Skeletal muscle cell (primary cell): ENCODE measurements around the gene ATP1B2.
A peak's percentile ranks its signal among the peaks of the same experiment; 100 is the strongest.
"Not testable (repeated sequence)": the region's sequence is repeated elsewhere in the genome, so short reads cannot be mapped to it uniquely, and the experiment has no call there.

ENCODE experiments used
- DNase-seq: peaks from one replicate; pipeline ENCODE4 v3.0.0-alpha.2; 2010; ENCODE audit warnings: low read depth
- H3K4me3 ChIP-seq: 2 replicates; pipeline ENCODE4 v1.5.1; 2011; ENCODE audit warnings: low read depth, mild to moderate bottlenecking, control low read depth, low read length, moderate library complexity

Gene ATP1B2

GRCh38 chr17:7632492-7632894 lies 18.2 kb upstream of the ATP1B2 start:
- no peak overlapping the region for H3K4me3 ChIP-seq
- DNase-seq, result no peak

- H3K4me3 ChIP-seq, result no peak overlapping the region
- DNase-seq, result no peak
Observed at GRCh38 chr17:7633093-7633492, 17.6 kb upstream of the ATP1B2 start.

GRCh38 chr17:7634384-7634783 lies 16.3 kb upstream of the ATP1B2 start:
- DNase-seq, result no peak
- H3K4me3 ChIP-seq, result no peak overlapping the region

- DNase-seq, result no peak
- H3K4me3 ChIP-seq, result no peak overlapping the region
Observed at GRCh38 chr17:7636163-7636562, 14.6 kb upstream of the ATP1B2 start.

GRCh38 chr17:7640783-7641182 lies 9.9 kb upstream of the ATP1B2 start:
- no peak overlapping the region for H3K4me3 ChIP-seq
- DNase-seq, result no peak

- not testable (repeated sequence) for H3K4me3 ChIP-seq, DNase-seq
Observed at GRCh38 chr17:7641635-7642034, 9.1 kb upstream of the ATP1B2 start.

GRCh38 chr17:7644775-7645174 lies 6.0 kb upstream of the ATP1B2 start:
- no peak for DNase-seq
- H3K4me3 ChIP-seq, result no peak overlapping the region

GRCh38 chr17:7646457-7646856 lies 4.3 kb upstream of the ATP1B2 start:
- no peak for DNase-seq
- H3K4me3 ChIP-seq, result no peak overlapping the region

GRCh38 chr17:7647018-7647417 lies 3.7 kb upstream of the ATP1B2 start:
- DNase-seq, result no peak
- no peak overlapping the region for H3K4me3 ChIP-seq

- peak overlapping the region; percentile 38 for H3K4me3 ChIP-seq
- no peak for DNase-seq
Observed at GRCh38 chr17:7651097-7651664, 455 bp downstream of the ATP1B2 start.

GRCh38 chr17:7651665-7652387 lies 1.1 kb downstream of the ATP1B2 start:
- peak overlapping the region; percentile 38 for H3K4me3 ChIP-seq
- DNase-seq, result no peak

GRCh38 chr17:7652388-7653356 lies 1.9 kb downstream of the ATP1B2 start:
- no peak overlapping the region for H3K4me3 ChIP-seq
- DNase-seq, result no peak

- no peak for DNase-seq
- H3K4me3 ChIP-seq, result no peak overlapping the region
Observed at GRCh38 chr17:7654832-7655540, 4.3 kb downstream of the ATP1B2 start.

- no peak for DNase-seq
- H3K4me3 ChIP-seq, result no peak overlapping the region
Observed at GRCh38 chr17:7655541-7655840, 4.8 kb downstream of the ATP1B2 start.

- DNase-seq, result no peak
- no peak overlapping the region for H3K4me3 ChIP-seq
Observed at GRCh38 chr17:7656958-7657609, 6.4 kb downstream of the ATP1B2 start.

GRCh38 chr17:7667656-7668406 lies 17.1 kb downstream of the ATP1B2 start:
- no peak for DNase-seq
- H3K4me3 ChIP-seq, result no peak overlapping the region

- no peak for DNase-seq
- no peak overlapping the region for H3K4me3 ChIP-seq
Observed at GRCh38 chr17:7668482-7668881, 17.8 kb downstream of the ATP1B2 start.

- no peak for DNase-seq
- no peak overlapping the region for H3K4me3 ChIP-seq
Observed at GRCh38 chr17:7673239-7673638, 22.5 kb downstream of the ATP1B2 start.

- DNase-seq, result no peak
- H3K4me3 ChIP-seq, result no peak overlapping the region
Observed at GRCh38 chr17:7674934-7675333, 24.2 kb downstream of the ATP1B2 start.
